NCI-H1417 treated with DMSO at 0.1 percent for 48 hours (cell line): ENCODE measurements around the gene FRY.

Experiments
- DNase-seq: peaks from one replicate; lab custom pipeline; 2025; lab: John Stamatoyannopoulos, UW

The FRY gene

GRCh38 chr13:32261567-32261966 is 230.0 kb downstream of the FRY start:
- DNase-seq: no peak

- DNase-seq: no peak
These were observed 230.6 kb downstream of the FRY start for GRCh38 chr13:32262165-32262564.

- no peak for DNase-seq
These were observed 231.0 kb downstream of the FRY start for GRCh38 chr13:32262619-32263018.

GRCh38 chr13:32264407-32264806 is 232.8 kb downstream of the FRY start:
- no peak for DNase-seq

- DNase-seq: no peak
These were observed 234.2 kb downstream of the FRY start for GRCh38 chr13:32265726-32266125.

GRCh38 chr13:32266130-32266529 is 234.6 kb downstream of the FRY start:
- DNase-seq: no peak

GRCh38 chr13:32267836-32268439 is 236.4 kb downstream of the FRY start:
- DNase-seq: no peak

- no peak for DNase-seq
These were observed 240.6 kb downstream of the FRY start for GRCh38 chr13:32272021-32272683.

GRCh38 chr13:32277839-32278238 is 246.3 kb downstream of the FRY start:
- DNase-seq: no peak

- DNase-seq: no peak
These were observed 246.9 kb downstream of the FRY start for GRCh38 chr13:32278426-32278825.

- DNase-seq: no peak
These were observed 249.5 kb downstream of the FRY start for GRCh38 chr13:32281096-32281495.

- no peak for DNase-seq
These were observed 250.6 kb downstream of the FRY start for GRCh38 chr13:32282096-32282711.

GRCh38 chr13:32284927-32285632 is 253.5 kb downstream of the FRY start:
- DNase-seq: no peak

- no peak for DNase-seq
These were observed 254.0 kb downstream of the FRY start for GRCh38 chr13:32285633-32285965.

- DNase-seq: no peak
These were observed 265.6 kb downstream of the FRY start for GRCh38 chr13:32297206-32297605.

GRCh38 chr13:32298695-32299094 is 267.1 kb downstream of the FRY start:
- no peak for DNase-seq

- no peak for DNase-seq
These were observed 268.3 kb downstream of the FRY start for GRCh38 chr13:32299893-32300292.

- DNase-seq: no peak
These were observed 268.8 kb downstream of the FRY start for GRCh38 chr13:32300406-32300805.

- no peak for DNase-seq
These were observed 269.3 kb downstream of the FRY start for GRCh38 chr13:32300920-32301319.

- DNase-seq: no peak
These were observed 270.9 kb downstream of the FRY start for GRCh38 chr13:32302461-32302860.

GRCh38 chr13:32305646-32306045 is 274.1 kb downstream of the FRY start:
- no peak for DNase-seq

- DNase-seq: no peak
These were observed 277.9 kb downstream of the FRY start for GRCh38 chr13:32309312-32310133.
